ENCODE results near the gene CADPS2.

- TF ChIP-seq CTCF (conservative IDR thresholded peaks at IDR 0.05 in 1 of 2, IDR thresholded peaks at IDR 0.05 in 1 of 2; ENCODE audit: extremely low read depth in 1 of 2, insufficient read depth in 1 of 2, low read depth in 1 of 2, low read length in 2 of 2) = peak; percentile 40 to 55
- TF ChIP-seq EZH2 (IDR thresholded peaks at IDR 0.05; ENCODE audit: borderline replicate concordance, low read length) = no peak
Measured at GRCh38 chr7:122528879-122529481, 357.3 kb downstream of the CADPS2 start.
